Mucosa of rectum (tissue), 2 donors: Measurements from ENCODE around the gene ADGRG3.
"Not testable (repeated sequence)": the region's sequence is repeated elsewhere in the genome, so short reads cannot be mapped to it uniquely, and the experiment has no call there.

ENCODE experiments used
- H3K27ac ChIP-seq, 2 donors: one replicate each; pipeline ENCODE4 v1.7.0; 2013; ENCODE audit warnings: inconsistent platforms in 2 of 2, low read depth in 2 of 2, low read length in 2 of 2
- H3K27me3 ChIP-seq, 2 donors: one replicate each; pipeline ENCODE4 v1.7.0; 2013; ENCODE audit warnings: low read length in 2 of 2; ENCODE audit not compliant: control insufficient read depth in 2 of 2, insufficient read depth in 2 of 2
- H3K36me3 ChIP-seq, 2 donors: one replicate each; pipeline ENCODE4 v1.7.0; 2013; ENCODE audit warnings: low read length in 2 of 2; ENCODE audit not compliant: control insufficient read depth in 2 of 2, insufficient read depth in 2 of 2
- H3K4me1 ChIP-seq, 2 donors: one replicate each; pipeline ENCODE4 v1.7.0; 2013; ENCODE audit warnings: low read length in 2 of 2, mild to moderate bottlenecking in 1 of 2; ENCODE audit not compliant: control insufficient read depth in 2 of 2, insufficient read depth in 2 of 2
- H3K4me3 ChIP-seq, 2 donors: one replicate each; pipeline ENCODE4 v1.7.0; 2013; ENCODE audit warnings: low read length in 2 of 2
- H3K9ac ChIP-seq, 2 donors: one replicate each; pipeline ENCODE4 v1.7.0; 2013; ENCODE audit warnings: low read length in 2 of 2, low read depth in 1 of 2, mild to moderate bottlenecking in 1 of 2
- H3K9me3 ChIP-seq, 2 donors: one replicate each; pipeline ENCODE4 v1.7.0; 2013; ENCODE audit warnings: low read length in 2 of 2; ENCODE audit not compliant: control insufficient read depth in 2 of 2
- donor health status: healthy.
- donor health status: Normal muscosa, but diverticular disease.

The ADGRG3 gene

GRCh38 chr16:57706717-57707116 lies 38.6 kb downstream of the ADGRG3 start:
- H3K27me3 ChIP-seq, result no peaks in the 10 kb centered on the region
- no peaks in the 10 kb centered on the region for H3K36me3 ChIP-seq
- H3K9me3 ChIP-seq, result no peaks in the 10 kb centered on the region
- H3K9ac ChIP-seq, result no peak overlapping the region
- no peak overlapping the region for H3K4me3 ChIP-seq
- H3K4me1 ChIP-seq, result no peaks in the 10 kb centered on the region
- no peak overlapping the region for H3K27ac ChIP-seq

- no peak overlapping the region for H3K9ac ChIP-seq
- H3K27ac ChIP-seq, result no peak overlapping the region
- H3K4me1 ChIP-seq, result no peaks in the 10 kb centered on the region
- H3K9me3 ChIP-seq, result no peaks in the 10 kb centered on the region
- no peaks in the 10 kb centered on the region for H3K27me3 ChIP-seq
- H3K36me3 ChIP-seq, result no peaks in the 10 kb centered on the region
- H3K4me3 ChIP-seq, result no peak overlapping the region
These were observed 39.2 kb downstream of the ADGRG3 start for GRCh38 chr16:57707331-57707730.

GRCh38 chr16:57708168-57708567 lies 40.1 kb downstream of the ADGRG3 start:
- H3K36me3 ChIP-seq, result no peaks in the 10 kb centered on the region

GRCh38 chr16:57709663-57710062 lies 41.6 kb downstream of the ADGRG3 start:
- H3K4me1 ChIP-seq, result no peaks in the 10 kb centered on the region
- H3K36me3 ChIP-seq, result no peaks in the 10 kb centered on the region
- no peak overlapping the region for H3K27ac ChIP-seq
- H3K9me3 ChIP-seq, result no peaks in the 10 kb centered on the region
- no peak overlapping the region for H3K9ac ChIP-seq
- H3K4me3 ChIP-seq, result no peak overlapping the region
- H3K27me3 ChIP-seq, result no peaks in the 10 kb centered on the region

More at GRCh38 chr16:57708168-57708567, 40.1 kb downstream of the ADGRG3 start:
- Histone ChIP-seq H3K4me1 (no peaks in the 10 kb centered on the region), H3K9me3 (no peaks in the 10 kb centered on the region), H3K9ac (no peak overlapping the region), H3K27me3 (no peaks in the 10 kb centered on the region), H3K27ac (no peak overlapping the region), H3K4me3 (no peak overlapping the region)

- Histone ChIP-seq H3K27ac (no peak overlapping the region), H3K36me3 (no peaks in the 10 kb centered on the region), H3K9me3 (no peaks in the 10 kb centered on the region), H3K27me3 (no peaks in the 10 kb centered on the region), H3K4me3 (no peak overlapping the region), H3K9ac (no peak overlapping the region), H3K4me1 (no peaks in the 10 kb centered on the region)
These were observed 43.2 kb downstream of the ADGRG3 start for GRCh38 chr16:57711346-57711745.

GRCh38 chr16:57711993-57712392 lies 43.9 kb downstream of the ADGRG3 start:
- no peak overlapping the region for H3K27ac ChIP-seq
- no peaks in the 10 kb centered on the region for H3K4me1 ChIP-seq
- H3K27me3 ChIP-seq, result no peaks in the 10 kb centered on the region
- H3K4me3 ChIP-seq, result no peak overlapping the region
- H3K9me3 ChIP-seq, result no peaks in the 10 kb centered on the region
- H3K36me3 ChIP-seq, result no peaks in the 10 kb centered on the region
- no peak overlapping the region for H3K9ac ChIP-seq

- H3K9ac ChIP-seq, H3K27ac ChIP-seq, H3K27me3 ChIP-seq, H3K36me3 ChIP-seq, H3K4me3 ChIP-seq, H3K4me1 ChIP-seq, H3K9me3 ChIP-seq: not testable (repeated sequence)
These were observed 44.5 kb downstream of the ADGRG3 start for GRCh38 chr16:57712569-57712968.

- Histone ChIP-seq H3K4me1 (no peaks in the 10 kb centered on the region), H3K27ac (no peak overlapping the region), H3K4me3 (no peak overlapping the region), H3K9ac (no peak overlapping the region), H3K9me3 (no peaks in the 10 kb centered on the region), H3K27me3 (no peaks in the 10 kb centered on the region), H3K36me3 (no peaks in the 10 kb centered on the region)
These were observed 45.5 kb downstream of the ADGRG3 start for GRCh38 chr16:57713596-57713995.

- Histone ChIP-seq H3K4me3 (no peak overlapping the region), H3K9ac (no peak overlapping the region), H3K27ac (no peak overlapping the region), H3K4me1 (no peaks in the 10 kb centered on the region), H3K36me3 (no peaks in the 10 kb centered on the region), H3K9me3 (no peaks in the 10 kb centered on the region), H3K27me3 (no peaks in the 10 kb centered on the region)
These were observed 45.9 kb downstream of the ADGRG3 start for GRCh38 chr16:57714047-57714446.

GRCh38 chr16:57720142-57720575 lies 52.1 kb downstream of the ADGRG3 start:
- no peak overlapping the region for H3K9ac ChIP-seq
- no peaks in the 10 kb centered on the region for H3K4me1 ChIP-seq
- no peak overlapping the region for H3K27ac ChIP-seq

More at GRCh38 chr16:57720142-57720575, 52.1 kb downstream of the ADGRG3 start:
- Histone ChIP-seq H3K9me3 (no peaks in the 10 kb centered on the region), H3K4me3 (no peak overlapping the region), H3K36me3 (no peaks in the 10 kb centered on the region), H3K27me3 (no peaks in the 10 kb centered on the region)
